ENCODE data around the gene MPC2.
"Not testable (repeated sequence)": the region's sequence is repeated elsewhere in the genome, so short reads cannot be mapped to it uniquely, and the experiment has no call there.

Gene MPC2

GRCh38 chr1:167904652-167905130 lies 32.2 kb downstream of the MPC2 start:
- no peak for DNase-seq

- DNase-seq, result no peak
These were observed 36.0 kb downstream of the MPC2 start for GRCh38 chr1:167900907-167901306.

GRCh38 chr1:167899253-167899681 lies 37.6 kb downstream of the MPC2 start:
- no peak for DNase-seq

GRCh38 chr1:167898578-167899222 lies 38.2 kb downstream of the MPC2 start:
- no peak for DNase-seq

GRCh38 chr1:167893798-167894197 lies 43.1 kb downstream of the MPC2 start:
- DNase-seq, result no peak

- DNase-seq, result no peak
These were observed 46.5 kb downstream of the MPC2 start for GRCh38 chr1:167890400-167890799.

- DNase-seq, result not testable (repeated sequence)
These were observed 49.7 kb downstream of the MPC2 start for GRCh38 chr1:167887187-167887586.

- no peak for DNase-seq
These were observed 54.5 kb downstream of the MPC2 start for GRCh38 chr1:167882376-167882775.

- DNase-seq, result no peak
These were observed 55.1 kb downstream of the MPC2 start for GRCh38 chr1:167881786-167882185.

- DNase-seq, result no peak
These were observed 55.8 kb downstream of the MPC2 start for GRCh38 chr1:167881069-167881468.

GRCh38 chr1:167880580-167881021 lies 56.3 kb downstream of the MPC2 start:
- DNase-seq, result no peak

- DNase-seq, result no peak
These were observed 57.4 kb downstream of the MPC2 start for GRCh38 chr1:167879508-167879907.

- DNase-seq, result no peak
These were observed 58.3 kb downstream of the MPC2 start for GRCh38 chr1:167878372-167879160.

GRCh38 chr1:167876597-167877175 lies 60.2 kb downstream of the MPC2 start:
- no peak for DNase-seq

- DNase-seq, result no peak
These were observed 65.5 kb downstream of the MPC2 start for GRCh38 chr1:167871331-167871730.

- DNase-seq, result not testable (repeated sequence)
These were observed 67.5 kb downstream of the MPC2 start for GRCh38 chr1:167869157-167870001.

GRCh38 chr1:167866739-167867414 lies 70.0 kb downstream of the MPC2 start:
- not testable (repeated sequence) for DNase-seq

Measured in activated CD4-positive, alpha-beta T cell treated with anti-CD3 and anti-CD28 coated beads, Interleukin-2, amount 50 U/mL, for 1 hour (primary cell).